IPS-20b (cell line): ENCODE data around the gene RNF166.

Source experiments
- H3K27ac ChIP-seq: one replicate; pipeline ENCODE4 v1.5.1; 2013; ENCODE audit warnings: low read length
- H3K27me3 ChIP-seq: 2 replicates; pipeline ENCODE4 v1.6.1; 2013; ENCODE audit warnings: mild to moderate bottlenecking, low read length, inconsistent platforms; ENCODE audit not compliant: insufficient read depth
- H3K36me3 ChIP-seq: 2 replicates; pipeline ENCODE4 v1.6.1; 2013; ENCODE audit warnings: low read depth, mild to moderate bottlenecking, inconsistent platforms, low read length, moderate library complexity; ENCODE audit not compliant: insufficient read depth
- H3K4me1 ChIP-seq: 2 replicates; pipeline ENCODE4 v1.6.1; 2013; ENCODE audit warnings: mild to moderate bottlenecking, control low read depth, inconsistent platforms, low read length, moderate library complexity; ENCODE audit not compliant: insufficient read depth
- H3K4me3 ChIP-seq: 2 replicates; pipeline ENCODE4 v1.5.1; 2013; ENCODE audit warnings: mild to moderate bottlenecking, low read length, inconsistent platforms
- H3K9ac ChIP-seq: 2 replicates; pipeline ENCODE4 v1.6.1; 2013; ENCODE audit warnings: low read depth, mild to moderate bottlenecking, inconsistent platforms, low read length, moderate library complexity
- H3K9me3 ChIP-seq: 2 replicates; pipeline ENCODE4 v1.6.1; 2013; ENCODE audit warnings: mild to moderate bottlenecking, low read depth, low read length, inconsistent platforms; ENCODE audit not compliant: insufficient read depth

RNF166 gene

DNA sequence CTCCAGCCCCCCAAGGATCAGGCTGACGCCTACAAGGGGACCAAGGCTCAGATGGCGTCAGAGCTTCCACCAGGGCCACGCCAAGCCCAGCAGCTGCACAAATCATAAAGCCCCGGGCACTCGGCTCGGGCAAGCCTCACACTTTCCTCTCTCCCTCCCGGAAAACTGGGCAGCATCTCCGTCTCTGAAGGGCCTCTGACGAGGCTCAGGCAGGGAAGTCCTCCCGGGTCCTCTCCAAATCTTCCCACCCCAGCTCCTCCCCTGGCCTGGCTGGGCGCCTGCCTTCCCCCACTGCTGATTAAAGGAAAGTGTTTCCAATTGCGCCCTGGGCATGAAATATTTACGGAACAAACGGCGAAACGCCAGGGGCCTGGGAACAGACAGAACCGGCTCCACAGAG, 40.3 kb upstream of the RNF166 start:
- H3K4me3 ChIP-seq = no peak overlapping the region
- H3K9ac ChIP-seq = no peak overlapping the region

GRCh38 chr16:88744577-88745521, 38.6 kb upstream of the RNF166 start:
- no peaks in the 10 kb centered on the region for H3K4me1 ChIP-seq
- H3K9me3 ChIP-seq = no peaks in the 10 kb centered on the region
- H3K9ac ChIP-seq = no peak overlapping the region
- no peaks in the 10 kb centered on the region for H3K27me3 ChIP-seq
- no peak overlapping the region for H3K27ac ChIP-seq
- H3K36me3 ChIP-seq = no peaks in the 10 kb centered on the region
- H3K4me3 ChIP-seq = no peak overlapping the region

More for the DNA sequence above, 40.3 kb upstream of the RNF166 start:
- Histone ChIP-seq H3K27ac (no peak overlapping the region), H3K36me3 (no peaks in the 10 kb centered on the region), H3K4me1 (no peaks in the 10 kb centered on the region), H3K9me3 (no peaks in the 10 kb centered on the region), H3K27me3 (no peaks in the 10 kb centered on the region)

GRCh38 chr16:88743693-88744576, 37.7 kb upstream of the RNF166 start:
- Histone ChIP-seq H3K9me3 (no peaks in the 10 kb centered on the region), H3K27me3 (no peaks in the 10 kb centered on the region), H3K9ac (no peak overlapping the region), H3K4me3 (no peak overlapping the region), H3K36me3 (no peaks in the 10 kb centered on the region), H3K4me1 (no peaks in the 10 kb centered on the region), H3K27ac (no peak overlapping the region)

GRCh38 chr16:88742896-88743605, 36.8 kb upstream of the RNF166 start:
- Histone ChIP-seq H3K9me3 (no peaks in the 10 kb centered on the region), H3K9ac (no peak overlapping the region), H3K27me3 (no peaks in the 10 kb centered on the region), H3K36me3 (no peaks in the 10 kb centered on the region), H3K4me1 (no peaks in the 10 kb centered on the region), H3K4me3 (no peak overlapping the region), H3K27ac (no peak overlapping the region)

DNA sequence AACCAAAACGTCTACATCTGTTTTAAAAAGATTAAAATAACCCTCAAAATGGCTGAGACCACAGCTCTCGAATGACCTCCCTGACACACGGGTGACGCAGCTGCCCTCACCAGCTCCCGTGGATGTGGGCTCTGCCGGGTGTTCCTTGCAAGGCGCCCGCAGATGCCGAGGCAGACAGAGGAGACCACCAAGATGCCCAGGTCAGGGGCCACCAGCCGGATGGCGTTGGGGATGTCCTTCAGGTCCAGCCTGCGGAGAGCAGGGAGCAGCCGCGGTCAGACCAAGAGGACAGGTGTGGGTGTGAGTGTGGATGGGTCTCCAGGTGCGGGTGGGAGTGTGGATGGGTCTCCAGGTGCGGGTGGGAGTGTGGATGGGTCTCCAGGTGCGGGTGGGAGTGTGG, 35.2 kb upstream of the RNF166 start:
- Histone ChIP-seq H3K27me3 (no peaks in the 10 kb centered on the region), H3K27ac (no peak overlapping the region), H3K4me3 (no peak overlapping the region), H3K4me1 (no peaks in the 10 kb centered on the region), H3K9me3 (no peaks in the 10 kb centered on the region), H3K9ac (no peak overlapping the region), H3K36me3 (no peaks in the 10 kb centered on the region)

DNA sequence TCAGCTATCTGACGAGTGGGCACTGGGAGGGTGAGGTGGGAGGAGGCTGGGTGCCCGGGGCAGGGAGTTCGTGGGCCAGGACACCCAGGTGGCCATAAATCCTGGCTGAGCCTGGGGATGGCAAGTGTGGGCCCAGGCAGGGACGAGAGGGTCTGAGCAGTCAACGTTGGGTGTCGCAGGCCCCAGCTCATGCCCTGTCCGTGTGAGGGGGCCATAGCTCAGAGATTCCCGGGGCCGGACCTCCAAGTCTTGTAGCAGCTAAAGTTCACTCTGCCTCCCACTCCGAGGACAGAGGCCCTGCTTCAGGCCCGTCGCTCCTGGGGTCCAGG, 34.5 kb upstream of the RNF166 start:
- H3K36me3 ChIP-seq = no peaks in the 10 kb centered on the region
- no peak overlapping the region for H3K4me3 ChIP-seq
- no peaks in the 10 kb centered on the region for H3K4me1 ChIP-seq
- H3K9ac ChIP-seq = no peak overlapping the region
- H3K27ac ChIP-seq = no peak overlapping the region
- no peaks in the 10 kb centered on the region for H3K9me3 ChIP-seq
- no peaks in the 10 kb centered on the region for H3K27me3 ChIP-seq

- no peaks in the 10 kb centered on the region for H3K4me1 ChIP-seq
- H3K27me3 ChIP-seq = no peaks in the 10 kb centered on the region
- no peaks in the 10 kb centered on the region for H3K36me3 ChIP-seq
- H3K9ac ChIP-seq = no peak overlapping the region
- no peaks in the 10 kb centered on the region for H3K9me3 ChIP-seq
- H3K4me3 ChIP-seq = no peak overlapping the region
- no peak overlapping the region for H3K27ac ChIP-seq
Measured at GRCh38 chr16:88739977-88740726, 33.9 kb upstream of the RNF166 start.

DNA sequence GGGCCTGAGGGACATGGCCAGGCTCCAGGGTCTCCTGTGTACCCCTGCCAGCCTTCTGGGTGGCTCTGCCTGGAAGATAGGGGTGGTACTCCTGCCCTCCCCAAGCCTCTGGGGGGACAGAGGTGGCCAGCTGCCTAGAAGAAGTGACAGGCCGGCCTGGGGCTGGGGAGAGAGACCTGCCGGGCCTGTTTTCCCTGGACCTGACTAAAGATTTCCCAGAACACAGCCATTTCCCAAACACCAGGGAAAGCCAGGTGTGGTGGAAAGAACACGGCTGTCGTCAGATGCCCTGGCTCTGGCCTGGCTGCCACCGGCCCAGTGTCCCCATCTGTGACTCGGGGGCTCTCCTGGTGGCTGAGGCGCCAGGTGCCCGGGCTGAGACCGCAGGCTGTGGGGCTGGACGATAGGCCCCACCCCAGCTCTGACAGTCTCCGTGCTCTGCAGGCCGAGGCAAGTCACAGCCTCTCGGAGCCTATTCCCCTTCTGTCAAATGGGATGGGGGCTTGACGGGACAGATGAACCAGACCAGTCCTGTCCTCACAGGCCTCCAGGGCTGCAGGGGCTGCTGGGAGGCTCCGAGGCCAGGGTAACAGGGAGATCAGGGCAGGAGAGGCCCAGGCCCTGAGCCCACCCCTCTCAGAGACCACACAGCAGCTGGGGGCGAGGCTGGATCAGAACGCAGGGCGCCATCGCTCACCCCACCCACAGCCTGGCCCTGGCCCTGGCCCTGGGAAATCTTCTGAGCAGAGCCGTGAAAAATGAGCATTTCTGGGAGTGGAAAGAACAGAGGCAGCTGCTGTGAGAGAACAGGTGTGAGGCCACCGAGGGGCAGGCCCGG, 33.1 kb upstream of the RNF166 start:
- Histone ChIP-seq H3K9ac (no peak overlapping the region), H3K27ac (no peak overlapping the region), H3K4me1 (no peaks in the 10 kb centered on the region), H3K4me3 (no peak overlapping the region), H3K9me3 (no peaks in the 10 kb centered on the region), H3K27me3 (no peaks in the 10 kb centered on the region), H3K36me3 (no peaks in the 10 kb centered on the region)

DNA sequence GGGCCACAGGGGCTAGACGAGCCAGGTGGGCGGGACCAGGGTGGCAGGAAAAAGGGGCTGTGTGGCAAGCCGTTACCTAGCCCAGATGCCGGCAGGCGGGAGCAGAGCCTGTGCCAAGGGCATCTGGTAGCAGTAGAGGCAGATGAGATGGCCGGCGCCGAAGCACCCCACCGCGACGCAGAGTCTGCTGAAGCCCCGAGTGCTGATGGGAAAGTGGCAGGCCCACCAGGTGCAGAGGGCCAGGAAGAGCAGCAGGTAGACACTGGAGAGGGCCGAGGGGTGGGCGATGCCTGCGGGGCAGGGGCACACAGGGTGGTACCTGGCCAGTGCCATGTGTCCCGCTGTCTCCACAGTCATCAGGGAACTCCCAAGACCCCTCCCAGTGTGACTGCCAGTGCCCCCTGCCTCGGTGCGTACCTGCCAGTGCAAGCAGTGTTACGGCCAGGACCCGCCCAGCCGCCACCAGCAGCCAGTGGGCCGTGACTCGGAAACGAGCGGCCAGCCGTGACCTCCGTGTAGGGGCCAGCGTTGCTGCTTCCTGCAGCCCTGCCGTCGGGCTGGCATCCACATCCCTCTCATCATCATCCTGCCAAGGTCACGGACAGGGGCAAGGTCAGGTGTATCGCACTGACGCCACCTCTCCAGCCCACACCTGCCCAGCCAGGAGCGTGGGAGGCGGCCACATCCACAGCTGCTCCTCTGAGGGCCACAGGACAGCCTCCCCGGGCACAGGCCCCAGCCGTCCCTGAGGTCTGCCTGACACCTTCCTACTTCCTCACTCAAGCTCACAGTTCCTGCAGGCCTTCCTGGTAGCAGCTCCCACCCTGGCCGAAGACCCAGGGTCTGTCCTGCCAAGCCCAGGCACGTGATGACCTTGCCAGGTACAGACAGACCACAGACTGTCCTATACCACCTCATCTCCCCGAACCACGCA, 32.2 kb upstream of the RNF166 start:
- H3K27me3 ChIP-seq = no peaks in the 10 kb centered on the region
- H3K36me3 ChIP-seq = no peaks in the 10 kb centered on the region
- no peaks in the 10 kb centered on the region for H3K4me1 ChIP-seq
- H3K9me3 ChIP-seq = no peaks in the 10 kb centered on the region
- no peak overlapping the region for H3K9ac ChIP-seq
- H3K27ac ChIP-seq = no peak overlapping the region
- no peak overlapping the region for H3K4me3 ChIP-seq
